Ovary (tissue), 9 donors: Measurements from ENCODE around the gene SPPL2C. TPM values are rescaled to one million over a fixed set of nuclear protein-coding genes. Genes with fewer than 3 reads are reported as not detected.
"Not testable (repeated sequence)": the region's sequence is repeated elsewhere in the genome, so short reads cannot be mapped to it uniquely, and the experiment has no call there.

ENCODE experiments used
- DNase-seq, 5 donors: peaks; one replicate each; pipeline ENCODE4 v3.0.0-alpha.2; 2019 to 2020
- H3K27ac ChIP-seq, 2 donors: fragments of 200-600 bp; one replicate each; pipeline versions ENCODE4 v1.5.1 to v1.8.0; 2019 to 2022
- H3K27me3 ChIP-seq: fragments of 200-600 bp; one replicate; pipeline ENCODE4 v1.8.0; 2022
- H3K36me3 ChIP-seq: fragments of 200-600 bp; sonication (generic); one replicate; pipeline ENCODE4 v1.5.1; 2019
- H3K4me1 ChIP-seq: one replicate; pipeline ENCODE4 v1.8.1; 2013; ENCODE audit warnings: mild to moderate bottlenecking, moderate library complexity; ENCODE audit not compliant: insufficient read depth
- H3K4me3 ChIP-seq: fragments of 200-600 bp; sonication (generic); one replicate; pipeline ENCODE4 v1.5.1; 2017
- H3K9me3 ChIP-seq, 2 donors: fragments of 200-600 bp in 1 of 2; sonication (generic) in 1 of 2; one replicate each; pipeline versions ENCODE4 v1.5.1 to v1.8.1; 2013 to 2019; ENCODE audit warnings: mild to moderate bottlenecking in 1 of 2, moderate library complexity in 1 of 2
- CTCF ChIP-seq, 3 donors: fragments of 450-650 bp in 2 of 3; fragments of 200-600 bp in 1 of 3; IDR thresholded peaks; one replicate each; pipeline versions ENCODE4 v1.5.1 to v1.8.0; 2016 to 2022; ENCODE audit warnings: antibody characterized with exemption in 3 of 3, mild to moderate bottlenecking in 1 of 3
- EP300 ChIP-seq: sonication (generic); formaldehyde crosslinking; IDR thresholded peaks from one replicate; pipeline ENCODE4 v1.6.1; 2017; ENCODE audit warnings: antibody characterized with exemption
- POLR2A ChIP-seq: fragments of 450-650 bp; IDR thresholded peaks from one replicate; pipeline ENCODE4 v1.6.1; 2017; ENCODE audit warnings: antibody characterized with exemption, mild to moderate bottlenecking, moderate library complexity
- WGBS, 3 donors: extraction: QIAGEN DNeasy Blood & Tissue Kit in 1 of 3; methylation state at CpG; one replicate each; pipeline versions ENCODE4 v1.1.5 to v1.1.7; 2013 to 2017; 5-methylcytosine and 5-hydroxymethylcytosine counted together
- intact Hi-C, 4 donors: fragments of 100-400 bp; cut with DNase I; formaldehyde crosslinking; loops; one replicate each; pipeline versions ENCODE4 v1.11.0 to v1.15.1; 2022 to 2023
- polyA plus RNA-seq, 2 donors: library from polyadenylated mRNA; stranded (reverse); fragments of 200-250 nt in 1 of 2; fragments of 350-450 nt in 1 of 2; fragmentation: Illumina TruSeq in 1 of 2; extraction: RNeasy Lipid Tissue Mini Kit (QIAGEN cat#74804) in 1 of 2; gene quantifications; one replicate each; pipeline ENCODE4 v1.2.3, GENCODE V29; 2013 to 2014
- total RNA-seq, 7 donors: library from RNA; depleted of rRNA in 2 of 7; stranded (reverse); fragments of >200 nt in 2 of 7; fragmentation: NEBNext Ultra II Directional in 3 of 7; extraction: Animal tissue kit (Norgen Biotek cat#: 25700) in 3 of 7; gene quantifications; one replicate each; pipeline versions ENCODE4 v1.1.0 to v1.2.4, GENCODE V29; 2016 to 2023
- donor health status: DM: no; HTN: no; CAD: no; lungs with moderate emphysema.
- donor health status: DM: no; HTN: no; CAD: no.
- donor health status: Bipolar disorder and iron deficiency.
- donor health status: DM: yes; HTN: yes; CAD: no.
- donor health status: DM: no; HTN: no; CAD: no.
- donor health status: DM: yes; HTN: yes; CAD: no.

SPPL2C gene
- total and polyA plus RNA-seq, 9 donors = not detected

DNA sequence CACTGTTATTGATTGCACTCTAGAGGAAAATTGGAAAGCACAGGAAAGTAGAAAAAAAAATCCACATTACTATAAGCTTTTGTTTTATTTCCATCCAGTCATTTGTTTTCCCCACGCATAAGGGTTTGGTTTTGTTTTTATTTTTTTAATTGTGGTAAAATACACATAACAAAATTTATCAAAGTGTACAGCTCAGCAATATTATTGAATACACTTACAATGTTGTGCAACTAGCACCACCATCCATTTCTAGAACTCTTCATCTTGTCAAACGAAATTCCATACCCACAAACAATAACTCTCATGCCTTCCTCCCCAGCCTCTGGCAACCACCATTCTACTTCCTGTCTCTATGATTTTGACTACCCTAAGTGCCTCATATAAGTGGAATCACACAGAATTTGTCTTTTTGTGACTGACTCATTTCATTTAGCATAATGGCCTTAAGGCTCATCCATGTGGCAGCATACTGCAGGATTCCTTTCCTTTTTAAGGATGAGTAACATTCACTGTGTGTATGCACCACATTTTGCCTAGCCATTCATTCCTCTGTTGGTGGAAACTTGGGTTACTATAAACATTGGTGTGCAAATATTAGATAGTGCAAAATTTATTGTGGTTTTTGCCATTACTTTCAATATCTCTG lies 11.1 kb downstream of the SPPL2C start:
- no peak for DNase-seq
- TF ChIP-seq EP300 (no peak), CTCF (IDR thresholded peaks at IDR 0.05) (no peak), POLR2A (no peak)
- Histone ChIP-seq H3K4me1 (no peaks in the 10 kb centered on the region), H3K36me3 (no peaks in the 10 kb centered on the region), H3K9me3 (no peaks in the 10 kb centered on the region), H3K27ac (no peak overlapping the region), H3K27me3 (no peaks in the 10 kb centered on the region), H3K4me3 (no peak overlapping the region)
- 23 to 45% (median 25%) methylated on average over 2 of the region's 2 CpGs for WGBS, 3 donors
- intact Hi-C loops = no loop called here

GRCh38 chr17:45857977-45858708 lies 13.5 kb downstream of the SPPL2C start:
- intact Hi-C loops = no loop called here
- Histone ChIP-seq H3K4me3 (no peak overlapping the region), H3K4me1 (no peaks in the 10 kb centered on the region), H3K27me3 (no peaks in the 10 kb centered on the region), H3K9me3 (no peaks in the 10 kb centered on the region), H3K36me3 (no peaks in the 10 kb centered on the region), H3K27ac (no peak overlapping the region)
- no peak for TF ChIP-seq POLR2A
- TF ChIP-seq CTCF (IDR thresholded peaks at IDR 0.05) = no peak
- no peak for TF ChIP-seq EP300
- no peak for DNase-seq
- WGBS, 3 donors = 18 to 26% (median 18%) methylated on average over 10 of the region's 10 CpGs

- no peak overlapping the region for H3K27ac ChIP-seq
- H3K4me1 ChIP-seq = no peaks in the 10 kb centered on the region
- H3K36me3 ChIP-seq = no peaks in the 10 kb centered on the region
- TF ChIP-seq CTCF (IDR thresholded peaks at IDR 0.05) (no peak), POLR2A (no peak), EP300 (no peak)
- H3K4me3 ChIP-seq = no peak overlapping the region
- no peak for DNase-seq
- intact Hi-C loops = no loop called here
- H3K9me3 ChIP-seq = no peaks in the 10 kb centered on the region
- 65 to 74% (median 68%) methylated on average over 7 of the region's 7 CpGs for WGBS, 3 donors
- no peaks in the 10 kb centered on the region for H3K27me3 ChIP-seq
These were observed 16.5 kb downstream of the SPPL2C start for GRCh38 chr17:45861165-45861564.

DNA sequence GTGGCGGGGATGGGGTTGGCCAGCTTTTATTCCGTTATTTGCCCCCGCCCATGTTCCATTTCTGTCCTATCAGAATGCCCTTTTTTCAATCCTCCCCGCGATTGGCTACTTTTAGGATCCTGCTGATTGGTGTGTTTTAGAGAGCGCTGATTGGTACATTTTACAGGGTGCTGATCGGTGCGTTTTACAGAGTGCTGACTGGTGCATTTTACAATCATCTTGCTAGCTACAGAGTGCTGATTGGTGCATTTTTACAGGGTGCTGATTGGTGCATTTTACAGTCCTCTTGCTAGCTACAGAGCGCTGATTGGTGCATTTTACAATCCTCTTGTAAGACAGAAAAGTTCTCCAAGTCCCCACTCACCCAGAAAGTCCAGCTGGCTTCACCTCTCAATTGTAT lies 17.4 kb downstream of the SPPL2C start:
- H3K27ac ChIP-seq, H3K27me3 ChIP-seq, DNase-seq, H3K4me3 ChIP-seq, H3K4me1 ChIP-seq, H3K9me3 ChIP-seq, H3K36me3 ChIP-seq, intact Hi-C loops: not testable (repeated sequence)
- WGBS, 3 donors = 79 to 92% (median 87%) methylated on average over 9 of the region's 9 CpGs
